OCI-LY7 (cell line): ENCODE measurements around the gene RHBG.

ENCODE experiments used
- EZH2phosphoT487 ChIP-seq: fragments of 200-600 bp; sonication (generic); IDR thresholded peaks from 2 replicates; pipeline ENCODE4 v1.6.1; 2018; ENCODE audit warnings: low read depth, borderline replicate concordance, mild to moderate bottlenecking, mixed run types, antibody characterized with exemption, low read length, moderate library complexity, mixed read lengths
- TF ChIP-seq, protein P1 (sequence below): fragments of 200-600 bp; sonication (generic); conservative IDR thresholded peaks from 2 replicates; pipeline ENCODE4 v1.5.1; 2014; ENCODE audit warnings: mild to moderate bottlenecking, antibody characterized with exemption, low read length, moderate library complexity, mixed read lengths

- TF ChIP-seq, protein P1, sequence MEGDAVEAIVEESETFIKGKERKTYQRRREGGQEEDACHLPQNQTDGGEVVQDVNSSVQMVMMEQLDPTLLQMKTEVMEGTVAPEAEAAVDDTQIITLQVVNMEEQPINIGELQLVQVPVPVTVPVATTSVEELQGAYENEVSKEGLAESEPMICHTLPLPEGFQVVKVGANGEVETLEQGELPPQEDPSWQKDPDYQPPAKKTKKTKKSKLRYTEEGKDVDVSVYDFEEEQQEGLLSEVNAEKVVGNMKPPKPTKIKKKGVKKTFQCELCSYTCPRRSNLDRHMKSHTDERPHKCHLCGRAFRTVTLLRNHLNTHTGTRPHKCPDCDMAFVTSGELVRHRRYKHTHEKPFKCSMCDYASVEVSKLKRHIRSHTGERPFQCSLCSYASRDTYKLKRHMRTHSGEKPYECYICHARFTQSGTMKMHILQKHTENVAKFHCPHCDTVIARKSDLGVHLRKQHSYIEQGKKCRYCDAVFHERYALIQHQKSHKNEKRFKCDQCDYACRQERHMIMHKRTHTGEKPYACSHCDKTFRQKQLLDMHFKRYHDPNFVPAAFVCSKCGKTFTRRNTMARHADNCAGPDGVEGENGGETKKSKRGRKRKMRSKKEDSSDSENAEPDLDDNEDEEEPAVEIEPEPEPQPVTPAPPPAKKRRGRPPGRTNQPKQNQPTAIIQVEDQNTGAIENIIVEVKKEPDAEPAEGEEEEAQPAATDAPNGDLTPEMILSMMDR, result no peak
- TF ChIP-seq EZH2phosphoT487, result no peak
These were observed 31.2 kb upstream of the RHBG start for GRCh38 chr1:156337888-156338179.
